Neutrophil (primary cell): Measurements from ENCODE around the gene PACC1.

Source experiments
- H3K27ac ChIP-seq: fragments of 200-600 bp; sonication (generic); 2 replicates; pipeline ENCODE4 v1.5.1; 2016; ENCODE audit warnings: mild to moderate bottlenecking, moderate library complexity
- H3K27me3 ChIP-seq: fragments of 200-600 bp; sonication (generic); 2 replicates; pipeline ENCODE4 v1.6.0; 2016; ENCODE audit warnings: mild to moderate bottlenecking
- H3K36me3 ChIP-seq: fragments of 200-600 bp; sonication (generic); 2 replicates; pipeline ENCODE4 v1.5.1; 2017
- H3K4me1 ChIP-seq, 2 experiments: fragments of 200-600 bp in 1 of 2; sonication (generic) in 1 of 2; 1 replicate in 1 of 2; 2 replicates in 1 of 2; pipeline versions ENCODE4 v1.5.1 to v1.6.1; 2013 to 2016; ENCODE audit warnings: low read depth in 1 of 2, low read length in 1 of 2, mild to moderate bottlenecking in 1 of 2, moderate library complexity in 1 of 2; ENCODE audit not compliant: control insufficient read depth in 1 of 2, insufficient read depth in 1 of 2
- H3K4me3 ChIP-seq, 2 experiments: fragments of 200-600 bp in 1 of 2; sonication (generic) in 1 of 2; 1 replicate in 1 of 2; 2 replicates in 1 of 2; pipeline ENCODE4 v1.5.1; 2013 to 2016; ENCODE audit warnings: low read depth in 1 of 2, low read length in 1 of 2, mild to moderate bottlenecking in 1 of 2, moderate library complexity in 1 of 2
- H3K9me3 ChIP-seq: fragments of 200-600 bp; sonication (generic); 2 replicates; pipeline ENCODE4 v1.5.1; 2016
- TF ChIP-seq, protein P1 (sequence below): fragments of 200-600 bp; sonication (generic); IDR thresholded peaks from 2 replicates; pipeline ENCODE4 v1.5.1; 2016; ENCODE audit warnings: antibody characterized with exemption

The PACC1 gene

DNA sequence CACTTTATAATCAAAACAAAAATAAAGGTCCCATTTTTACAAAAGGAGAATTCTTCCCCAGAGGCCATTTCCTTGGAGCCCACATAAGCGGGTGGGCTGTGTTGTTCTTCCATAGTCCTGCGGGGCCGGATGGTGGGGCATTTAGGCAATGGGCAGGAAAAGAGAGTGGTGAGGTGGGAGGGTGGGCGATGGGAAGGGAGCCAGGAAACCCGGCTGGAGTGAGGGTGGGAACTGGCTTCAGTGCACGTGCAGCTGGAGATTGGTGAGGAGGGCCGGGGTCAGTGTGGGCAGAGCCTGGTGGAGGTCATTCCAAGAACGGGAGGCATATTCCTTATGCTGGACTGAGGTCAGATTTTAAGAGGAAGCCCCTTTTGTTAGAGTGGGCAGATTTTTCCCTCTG is 31.6 kb upstream of the PACC1 start:
- TF ChIP-seq, protein P1, sequence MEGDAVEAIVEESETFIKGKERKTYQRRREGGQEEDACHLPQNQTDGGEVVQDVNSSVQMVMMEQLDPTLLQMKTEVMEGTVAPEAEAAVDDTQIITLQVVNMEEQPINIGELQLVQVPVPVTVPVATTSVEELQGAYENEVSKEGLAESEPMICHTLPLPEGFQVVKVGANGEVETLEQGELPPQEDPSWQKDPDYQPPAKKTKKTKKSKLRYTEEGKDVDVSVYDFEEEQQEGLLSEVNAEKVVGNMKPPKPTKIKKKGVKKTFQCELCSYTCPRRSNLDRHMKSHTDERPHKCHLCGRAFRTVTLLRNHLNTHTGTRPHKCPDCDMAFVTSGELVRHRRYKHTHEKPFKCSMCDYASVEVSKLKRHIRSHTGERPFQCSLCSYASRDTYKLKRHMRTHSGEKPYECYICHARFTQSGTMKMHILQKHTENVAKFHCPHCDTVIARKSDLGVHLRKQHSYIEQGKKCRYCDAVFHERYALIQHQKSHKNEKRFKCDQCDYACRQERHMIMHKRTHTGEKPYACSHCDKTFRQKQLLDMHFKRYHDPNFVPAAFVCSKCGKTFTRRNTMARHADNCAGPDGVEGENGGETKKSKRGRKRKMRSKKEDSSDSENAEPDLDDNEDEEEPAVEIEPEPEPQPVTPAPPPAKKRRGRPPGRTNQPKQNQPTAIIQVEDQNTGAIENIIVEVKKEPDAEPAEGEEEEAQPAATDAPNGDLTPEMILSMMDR: no peak
- no peak overlapping the region for H3K4me3 ChIP-seq
- H3K36me3 ChIP-seq: no peaks in the 10 kb centered on the region
- H3K27me3 ChIP-seq: no peaks in the 10 kb centered on the region
- H3K4me1 ChIP-seq: no peaks in the 10 kb centered on the region
- no peak overlapping the region for H3K27ac ChIP-seq
- no peaks in the 10 kb centered on the region for H3K9me3 ChIP-seq

DNA sequence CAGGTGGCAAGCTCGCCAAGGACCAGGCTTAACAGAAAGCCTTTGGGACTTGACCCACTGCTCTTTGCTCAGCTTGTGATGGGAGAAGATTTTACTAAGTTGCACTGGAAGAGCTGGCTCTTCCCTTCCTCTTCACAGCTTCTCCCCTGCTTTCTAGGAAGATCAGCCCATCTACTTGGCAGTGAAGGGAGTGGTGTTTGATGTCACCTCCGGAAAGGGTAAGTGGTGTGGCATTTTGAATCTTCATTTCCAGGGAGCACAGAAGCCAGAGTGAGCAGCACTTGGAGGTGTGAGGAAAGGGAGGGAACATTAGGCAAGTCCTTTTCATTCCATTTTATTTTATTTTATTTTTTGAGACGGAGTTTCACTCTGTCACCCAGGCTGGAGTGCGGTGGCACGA is 27.7 kb upstream of the PACC1 start:
- Histone ChIP-seq H3K36me3 (no peaks in the 10 kb centered on the region), H3K27ac (no peak overlapping the region), H3K9me3 (no peaks in the 10 kb centered on the region), H3K4me1 (no peaks in the 10 kb centered on the region), H3K27me3 (no peaks in the 10 kb centered on the region), H3K4me3 (no peak overlapping the region)
- TF ChIP-seq, protein P1: no peak

- Histone ChIP-seq H3K36me3 (no peaks in the 10 kb centered on the region), H3K4me1 (no peaks in the 10 kb centered on the region), H3K27me3 (no peaks in the 10 kb centered on the region), H3K27ac (no peak overlapping the region), H3K4me3 (no peak overlapping the region), H3K9me3 (no peaks in the 10 kb centered on the region)
- TF ChIP-seq, protein P1: no peak
These were observed 25.7 kb upstream of the PACC1 start for GRCh38 chr1:212440419-212440818.

DNA sequence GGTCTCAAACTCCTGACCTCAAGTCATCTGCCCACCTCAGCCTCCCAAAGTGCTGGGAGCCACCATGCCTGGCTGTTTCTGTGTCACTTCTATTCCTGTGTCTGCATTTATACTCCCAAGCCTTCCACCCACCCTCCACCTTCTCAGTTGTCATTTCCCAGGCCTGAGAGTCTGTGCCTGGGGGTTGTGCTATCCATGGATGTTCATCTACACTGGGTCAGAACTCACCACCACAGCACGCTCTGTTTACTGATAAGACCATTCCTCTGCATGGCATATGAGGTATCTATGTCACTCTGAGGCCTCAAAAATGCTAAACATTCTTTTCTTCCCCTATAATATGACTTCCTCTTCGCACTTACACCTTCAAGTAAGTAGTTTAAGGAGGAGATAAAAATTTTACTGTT is 24.1 kb upstream of the PACC1 start:
- TF ChIP-seq, protein P1: no peak
- no peaks in the 10 kb centered on the region for H3K4me1 ChIP-seq
- no peaks in the 10 kb centered on the region for H3K9me3 ChIP-seq
- H3K27ac ChIP-seq: no peak overlapping the region
- H3K27me3 ChIP-seq: no peaks in the 10 kb centered on the region
- H3K4me3 ChIP-seq: no peak overlapping the region
- no peaks in the 10 kb centered on the region for H3K36me3 ChIP-seq

DNA sequence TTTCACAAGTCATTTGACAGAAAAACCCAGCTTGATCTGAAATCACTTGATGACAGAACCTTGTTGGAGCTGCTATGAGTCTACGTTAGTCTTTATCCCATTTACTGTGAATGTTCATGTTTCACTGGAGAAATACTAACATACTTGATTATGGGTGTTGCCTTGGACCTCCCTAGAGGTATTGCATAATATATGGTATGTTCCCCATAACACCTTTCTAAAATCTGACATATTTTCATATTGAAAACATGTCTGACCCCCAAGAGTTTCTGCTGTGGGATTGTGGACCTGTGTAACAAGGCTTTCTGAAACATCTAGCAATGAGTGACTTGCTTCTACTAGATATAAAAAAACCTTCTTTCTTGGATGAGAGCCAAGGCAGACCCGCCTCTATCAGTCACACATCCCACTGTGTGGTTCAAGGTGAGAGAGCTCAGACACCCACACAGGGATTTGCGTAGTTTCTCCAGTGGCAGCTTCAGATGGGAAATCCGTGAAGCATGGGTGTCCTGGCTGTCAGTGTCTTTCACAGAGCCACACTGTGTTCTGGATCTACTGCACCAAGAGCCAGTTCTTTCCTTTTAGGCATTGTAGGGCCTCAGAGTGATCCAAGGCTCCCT is 22.6 kb upstream of the PACC1 start:
- H3K27me3 ChIP-seq: peaks cover 8% of the 10 kb centered on the region
- H3K4me1 ChIP-seq: peaks cover 3 to 9% of the 10 kb centered on the region in 2 experiments
- H3K27ac ChIP-seq: no peak overlapping the region
- no peaks in the 10 kb centered on the region for H3K9me3 ChIP-seq
- H3K4me3 ChIP-seq: no peak overlapping the region
- TF ChIP-seq, protein P1: no peak
- no peaks in the 10 kb centered on the region for H3K36me3 ChIP-seq

DNA sequence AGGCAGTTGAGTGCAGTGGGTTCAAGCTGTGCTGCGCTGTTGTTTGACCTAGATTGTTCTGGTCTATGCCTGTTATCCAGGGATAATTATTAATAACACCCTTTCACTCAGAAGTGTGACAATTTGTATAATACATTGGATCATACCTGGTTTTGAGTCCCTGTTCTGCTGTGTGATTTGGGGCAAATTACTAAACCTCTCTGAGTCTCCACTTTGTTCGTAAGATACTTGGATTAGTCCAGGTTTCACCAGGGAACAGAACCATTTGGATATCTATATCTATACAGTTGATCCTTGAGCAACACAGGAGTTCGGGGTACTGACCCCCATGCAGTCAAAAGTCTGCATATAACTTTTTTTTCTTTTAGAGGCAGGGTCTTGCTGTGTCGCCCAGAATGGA is 20.3 kb upstream of the PACC1 start:
- H3K4me1 ChIP-seq: peaks cover 3 to 9% of the 10 kb centered on the region in 2 experiments
- peaks cover 8% of the 10 kb centered on the region for H3K27me3 ChIP-seq
- H3K27ac ChIP-seq: no peak overlapping the region
- TF ChIP-seq, protein P1: no peak
- H3K9me3 ChIP-seq: no peaks in the 10 kb centered on the region
- no peak overlapping the region for H3K4me3 ChIP-seq
- H3K36me3 ChIP-seq: no peaks in the 10 kb centered on the region
